ENCODE data around the gene LTB4R.

GRCh38 chr14:24310265-24310645 lies 1.0 kb upstream of the LTB4R start:
- no peak for TF ChIP-seq GATA1 (IDR thresholded peaks at IDR 0.05; ENCODE audit: low read depth, low read length)
- TF ChIP-seq POLR2A (IDR thresholded peaks at IDR 0.05; ENCODE audit: low read length) = peak; percentile 57
